Dermis blood vessel endothelial cell (primary cell): Measurements from ENCODE around the gene PRSS16. TPM values are rescaled to one million over a fixed set of nuclear protein-coding genes. Genes with fewer than 3 reads are reported as not detected.
"Not testable (repeated sequence)": the region's sequence is repeated elsewhere in the genome, so short reads cannot be mapped to it uniquely, and the experiment has no call there.

Experiments
- DNase-seq: peaks from one replicate; pipeline ENCODE4 v3.0.0; 2010
- total RNA-seq: library from RNA; depleted of rRNA; stranded (reverse); fragments of >200 nt; gene quantifications from 2 replicates; pipeline ENCODE4 v1.2.3, GENCODE V29; 2014

Gene PRSS16
- total RNA-seq, 1 donor from 2014 or later, result not detected

- no peak for DNase-seq
Measured at GRCh38 chr6:27248783-27249182, 1.3 kb downstream of the PRSS16 start.

GRCh38 chr6:27250277-27251111 is 3.0 kb downstream of the PRSS16 start:
- DNase-seq, result no peak

- no peak for DNase-seq
Measured at GRCh38 chr6:27251112-27251605, 3.7 kb downstream of the PRSS16 start.

GRCh38 chr6:27251606-27252251 is 4.2 kb downstream of the PRSS16 start:
- peak; percentile 42 for DNase-seq

DNA sequence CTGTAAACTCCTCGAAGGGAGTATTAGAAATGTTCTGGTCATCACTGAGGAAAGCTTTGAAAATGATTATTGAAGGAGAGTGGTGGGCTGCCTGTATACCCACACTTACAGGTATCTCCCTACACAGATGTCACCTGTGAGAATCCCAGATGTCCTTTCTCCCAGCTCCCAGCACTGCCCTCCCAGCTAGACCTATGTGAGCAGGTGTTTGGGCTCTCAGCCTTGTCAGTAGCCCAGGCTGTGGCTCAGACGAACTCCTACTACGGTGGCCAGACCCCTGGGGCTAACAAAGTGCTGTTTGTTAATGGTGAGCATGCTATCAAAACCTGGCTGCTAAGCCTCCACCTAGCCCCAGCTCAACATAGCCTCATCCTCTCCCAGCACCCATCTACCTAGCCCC is 7.1 kb downstream of the PRSS16 start:
- no peak for DNase-seq

GRCh38 chr6:27255866-27256265 is 8.4 kb downstream of the PRSS16 start:
- no peak for DNase-seq

- DNase-seq, result no peak
Measured at GRCh38 chr6:27260369-27260768, 12.9 kb downstream of the PRSS16 start.

- DNase-seq, result no peak
Measured at GRCh38 chr6:27260836-27261375, 13.4 kb downstream of the PRSS16 start.

GRCh38 chr6:27263886-27264285 is 16.4 kb downstream of the PRSS16 start:
- no peak for DNase-seq

DNA sequence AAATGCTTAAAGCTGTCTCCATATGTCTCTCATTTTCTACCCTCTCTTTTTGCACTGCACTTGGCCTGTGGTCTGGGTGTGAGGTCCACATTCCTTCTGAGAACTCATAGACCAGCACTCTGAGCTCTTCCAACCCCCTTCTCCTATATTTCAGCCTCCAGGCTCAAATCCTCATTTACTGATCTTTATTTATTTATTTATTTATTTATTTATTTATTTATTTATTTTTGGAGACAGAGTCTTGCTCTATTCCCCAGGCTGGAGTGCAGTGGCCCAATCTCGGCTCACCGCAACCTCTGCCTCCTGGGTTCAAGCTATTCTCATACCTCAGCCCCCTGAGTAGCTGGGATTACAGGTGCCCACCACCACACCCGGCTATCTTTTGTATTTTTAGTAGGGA is 19.5 kb downstream of the PRSS16 start:
- DNase-seq, result not testable (repeated sequence)

GRCh38 chr6:27267857-27268434 is 20.4 kb downstream of the PRSS16 start:
- DNase-seq, result no peak

DNA sequence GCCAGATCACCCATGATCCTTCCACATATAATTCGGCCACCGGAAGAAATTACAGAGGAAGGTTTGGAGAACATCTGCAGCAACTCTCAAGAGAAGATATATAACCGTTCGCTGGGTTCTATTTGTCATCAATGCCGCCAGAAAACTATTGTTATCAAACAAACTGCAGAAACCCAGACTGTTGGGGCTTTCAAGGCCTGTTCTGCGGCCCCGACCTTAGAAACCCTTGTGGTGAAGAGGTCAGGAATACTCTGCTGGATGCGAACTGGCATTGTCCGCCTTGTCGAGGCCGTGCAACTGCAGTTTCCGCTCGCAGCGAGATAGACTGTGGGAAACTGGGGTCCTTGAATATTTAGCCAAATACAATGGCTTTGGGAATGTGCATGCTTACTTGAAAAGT is 21.3 kb downstream of the PRSS16 start:
- DNase-seq, result no peak

DNA sequence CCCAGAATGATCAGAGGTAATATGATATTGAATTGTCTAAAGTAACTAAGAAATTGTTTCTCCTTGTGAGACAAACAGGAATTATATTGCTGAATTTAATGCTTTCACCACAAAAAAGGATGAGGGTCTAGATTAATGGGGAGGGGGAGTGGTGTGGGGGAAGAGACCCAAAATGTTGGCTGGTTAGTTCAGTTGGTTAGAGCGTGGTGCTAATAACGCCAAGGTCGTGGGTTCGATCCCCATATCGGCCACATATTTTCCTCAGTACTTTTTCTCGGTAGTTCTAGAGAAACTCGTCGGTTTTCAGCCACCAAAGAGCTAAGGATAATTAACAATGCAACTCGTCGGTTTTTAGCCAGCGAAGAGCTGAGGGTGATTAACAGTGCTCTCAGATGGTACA is 26.3 kb downstream of the PRSS16 start:
- DNase-seq, result no peak

DNA sequence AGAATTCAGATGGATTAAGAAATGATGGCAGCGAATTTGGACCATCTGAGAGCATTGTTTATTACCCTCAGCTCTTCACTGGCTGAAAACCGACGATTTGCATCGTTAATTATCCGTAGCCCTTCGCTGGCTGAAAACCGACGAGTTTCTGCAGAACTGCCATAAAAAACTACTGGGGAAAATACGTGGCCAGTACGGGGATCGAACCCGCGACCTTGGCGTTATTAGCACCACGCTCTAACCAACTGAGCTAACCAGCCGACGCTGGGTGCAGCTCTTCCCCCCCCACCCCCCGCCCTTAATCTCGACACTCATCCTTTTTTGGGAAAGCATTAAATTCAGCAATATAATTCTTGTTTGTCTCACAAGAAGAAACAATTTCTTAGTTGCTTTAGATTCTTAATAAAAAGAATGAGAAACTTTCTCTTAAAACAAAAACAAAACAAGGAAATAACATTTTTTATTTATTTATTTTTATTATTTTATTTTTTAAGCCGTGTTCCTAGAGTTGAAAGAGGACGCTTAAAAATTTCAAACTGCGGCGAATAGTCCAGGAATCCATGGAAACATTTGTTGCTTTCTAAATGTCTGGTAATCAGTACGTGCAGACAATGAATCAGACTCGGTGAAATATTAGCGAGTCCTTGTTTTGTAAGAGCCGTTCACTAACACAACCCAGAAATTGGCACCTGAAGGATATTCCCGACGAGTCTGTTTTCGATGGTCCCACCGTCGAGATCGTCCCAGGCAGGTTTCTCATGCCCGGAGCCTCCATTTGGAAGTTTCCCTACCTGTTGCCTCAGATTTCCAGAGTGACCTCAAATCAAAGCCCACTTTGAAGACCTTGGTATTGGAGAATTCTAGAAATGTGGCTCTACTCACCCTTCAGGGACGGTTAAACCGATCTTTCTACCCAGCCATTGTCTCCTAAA is 27.8 kb downstream of the PRSS16 start:
- no peak for DNase-seq

DNA sequence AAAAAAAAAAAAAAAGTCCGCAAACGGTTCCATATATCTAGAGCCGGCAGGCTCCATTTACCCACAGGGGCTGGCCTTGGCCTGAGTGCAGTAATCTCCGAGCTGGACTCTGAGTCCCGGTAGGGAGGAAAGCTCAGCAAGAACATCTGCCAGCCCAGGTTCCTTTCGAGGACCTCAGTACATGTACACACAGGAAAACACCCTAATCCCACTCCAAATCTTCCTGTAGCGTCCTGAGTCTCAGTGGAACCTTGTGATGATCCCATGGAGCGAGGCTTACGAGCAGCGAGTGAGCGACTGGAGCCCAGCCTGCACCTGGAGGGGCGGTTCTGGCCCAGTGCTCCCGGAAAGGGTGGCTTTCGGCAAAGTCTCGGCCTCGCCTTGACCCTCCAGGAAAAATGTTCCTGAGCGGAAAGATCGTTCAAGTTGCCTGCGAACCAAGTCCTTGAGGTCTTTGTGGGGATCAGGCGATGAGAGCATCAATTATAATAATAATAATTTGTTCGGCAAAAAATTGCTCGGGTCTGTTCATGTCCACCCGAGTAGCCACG is 32.1 kb downstream of the PRSS16 start:
- DNase-seq, result no peak

DNA sequence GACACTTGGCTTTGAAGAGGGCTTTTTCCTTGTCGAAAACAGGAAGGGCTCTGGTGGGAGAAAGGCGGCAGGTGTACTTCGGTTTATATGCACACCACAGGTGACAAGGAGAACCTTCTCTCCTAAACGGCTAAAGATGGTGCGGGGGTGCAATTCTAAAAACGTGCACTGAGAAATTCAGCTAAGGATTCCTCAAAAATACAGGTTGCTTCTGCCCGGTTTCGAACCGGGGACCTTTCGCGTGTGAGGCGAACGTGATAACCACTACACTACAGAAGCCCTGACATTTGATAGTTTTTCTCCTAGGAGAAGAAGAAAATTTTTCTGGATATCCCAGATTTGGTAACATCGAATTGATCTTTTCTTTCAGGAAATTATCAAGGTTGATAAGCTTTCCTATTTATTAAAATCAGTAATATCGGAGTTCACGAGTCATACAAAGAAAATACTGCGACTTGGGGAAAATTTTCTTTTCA is 32.6 kb downstream of the PRSS16 start:
- DNase-seq, result peak; percentile 53

GRCh38 chr6:27280540-27281000 is 33.1 kb downstream of the PRSS16 start:
- DNase-seq, result no peak

GRCh38 chr6:27281105-27281539 is 33.6 kb downstream of the PRSS16 start:
- no peak for DNase-seq

- no peak for DNase-seq
Measured at GRCh38 chr6:27281569-27281968, 34.1 kb downstream of the PRSS16 start.

DNA sequence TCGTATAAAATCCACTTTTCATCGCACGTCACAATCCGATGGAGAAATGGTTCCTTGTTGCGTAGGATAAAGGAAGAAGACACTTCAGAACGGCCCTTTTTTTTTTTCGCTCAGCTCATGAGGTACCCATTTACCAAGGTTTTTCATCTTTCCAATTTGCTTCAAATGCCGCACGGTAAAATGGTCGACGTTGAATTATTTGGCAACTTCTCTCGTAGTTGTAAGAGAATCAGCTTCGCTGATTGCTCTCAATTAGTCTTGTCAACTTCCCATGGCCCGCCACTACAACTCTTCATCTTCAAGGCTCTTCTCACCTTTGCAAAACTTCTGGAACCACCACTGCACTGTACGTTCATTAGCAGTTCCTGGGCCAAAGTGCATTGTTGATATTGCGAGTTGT is 35.8 kb downstream of the PRSS16 start:
- no peak for DNase-seq

DNA sequence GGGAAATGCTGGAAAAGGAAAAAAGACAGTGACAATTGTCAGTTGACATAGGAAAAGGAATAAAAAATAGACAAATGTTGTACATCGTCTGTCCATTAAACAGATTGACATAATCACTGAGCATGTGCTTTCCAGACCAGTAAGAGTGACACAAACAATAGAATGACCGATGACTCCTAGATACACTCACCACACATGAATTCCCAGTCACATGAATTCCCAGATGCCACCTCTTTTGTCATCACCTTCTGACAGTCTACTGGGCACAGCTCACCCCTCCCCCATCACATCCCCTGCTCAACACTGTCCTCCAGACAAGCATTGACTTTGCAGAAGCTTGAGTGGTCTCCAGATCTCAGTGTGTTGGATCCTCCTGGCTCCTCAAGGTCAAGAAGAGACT is 38.6 kb downstream of the PRSS16 start:
- no peak for DNase-seq

- no peak for DNase-seq
Measured at GRCh38 chr6:27287751-27288135, 40.2 kb downstream of the PRSS16 start.
